Ascending aorta (tissue), 2 donors: Measurements from ENCODE around the gene ERC1. TPM values are rescaled to one million over a fixed set of nuclear protein-coding genes. Genes with fewer than 3 reads are reported as not detected.

ENCODE experiments used
- DNase-seq, 2 donors: peaks; one replicate each; pipeline ENCODE4 v3.0.0-alpha.2; 2019; ENCODE audit warnings: low spot score in 2 of 2
- H3K27ac ChIP-seq, 2 donors: fragments of 200-600 bp; sonication (generic); one replicate each; pipeline ENCODE4 v1.5.1; 2016 to 2017; ENCODE audit warnings: mild to moderate bottlenecking in 1 of 2
- H3K27me3 ChIP-seq: fragments of 200-600 bp; sonication (generic); one replicate; pipeline ENCODE4 v1.5.1; 2017
- H3K36me3 ChIP-seq, 2 donors: fragments of 200-600 bp; sonication (generic); one replicate each; pipeline ENCODE4 v1.5.1; 2016
- H3K4me1 ChIP-seq, 2 donors: fragments of 200-600 bp; sonication (generic); one replicate each; pipeline ENCODE4 v1.5.1; 2016 to 2017; ENCODE audit warnings: mild to moderate bottlenecking in 1 of 2
- H3K4me3 ChIP-seq, 2 donors: fragments of 200-600 bp; sonication (generic); one replicate each; pipeline ENCODE4 v1.5.1; 2016 to 2017; ENCODE audit warnings: mild to moderate bottlenecking in 1 of 2
- H3K9me3 ChIP-seq, 2 donors: fragments of 200-600 bp; sonication (generic); one replicate each; pipeline ENCODE4 v1.5.1; 2016
- CTCF ChIP-seq, 3 experiments: fragments of 200-600 bp in 2 of 3; fragments of 450-650 bp in 1 of 3; sonication (generic) in 2 of 3; IDR thresholded peaks; one replicate each; pipeline ENCODE4 v1.5.1; 2016 to 2019; ENCODE audit warnings: antibody characterized with exemption in 3 of 3, mild to moderate bottlenecking in 1 of 3, moderate library complexity in 1 of 3
- intact Hi-C: fragments of 100-400 bp; cut with DNase I; formaldehyde crosslinking; loops from one replicate; pipeline ENCODE4 v1.15.1; 2023
- total RNA-seq: library from RNA; depleted of rRNA; stranded (reverse); fragments of >200 nt; gene quantifications from one replicate; pipeline ENCODE4 v1.1.0, GENCODE V29; 2016

ERC1 gene
- total RNA-seq, 1 donor from 2014 or later: 41.4 TPM

GRCh38 chr12:1469070-1469469 lies 478.0 kb downstream of the ERC1 start:
- no peak for DNase-seq
- no peak overlapping the region for H3K4me3 ChIP-seq
- H3K27me3 ChIP-seq: no peaks in the 10 kb centered on the region
- H3K27ac ChIP-seq: peak overlapping the region; percentile 21 to 54
- peaks cover 8 to 45% of the 10 kb centered on the region in 2 donors for H3K4me1 ChIP-seq
- H3K36me3 ChIP-seq: no peaks in the 10 kb centered on the region
- TF ChIP-seq CTCF (IDR thresholded peaks at IDR 0.05): no peak
- intact Hi-C loops: no loop called here
- H3K9me3 ChIP-seq: no peaks in the 10 kb centered on the region

- peaks cover 8 to 54% of the 10 kb centered on the region in 2 donors for H3K4me1 ChIP-seq
- H3K27ac ChIP-seq: peak overlapping the region; percentile 49 to 54
- intact Hi-C loops: loop anchor here (5.0 kb wide), 1 partner anchor 38 kb away; no protein-coding TSS in a partner anchor
Measured at GRCh38 chr12:1470051-1470450, 479.0 kb downstream of the ERC1 start.

GRCh38 chr12:1471224-1471623 lies 480.2 kb downstream of the ERC1 start:
- no peaks in the 10 kb centered on the region for H3K36me3 ChIP-seq
- peak overlapping the region in 1 of 2 donors; percentile 54 for H3K27ac ChIP-seq
- no peak for DNase-seq
- TF ChIP-seq CTCF (IDR thresholded peaks at IDR 0.05): no peak
- H3K9me3 ChIP-seq: no peaks in the 10 kb centered on the region
- H3K27me3 ChIP-seq: no peaks in the 10 kb centered on the region
- H3K4me3 ChIP-seq: no peak overlapping the region
- peaks cover 8 to 64% of the 10 kb centered on the region in 2 donors for H3K4me1 ChIP-seq
- intact Hi-C loops: loop anchor here (5.0 kb wide), 1 partner anchor 39 kb away; no protein-coding TSS in a partner anchor

More at GRCh38 chr12:1470051-1470450, 479.0 kb downstream of the ERC1 start:
- DNase-seq: no peak
- Histone ChIP-seq H3K36me3 (no peaks in the 10 kb centered on the region), H3K27me3 (no peaks in the 10 kb centered on the region), H3K4me3 (no peak overlapping the region), H3K9me3 (no peaks in the 10 kb centered on the region)
- no peak for TF ChIP-seq CTCF (IDR thresholded peaks at IDR 0.05)

- Histone ChIP-seq H3K27me3 (no peaks in the 10 kb centered on the region), H3K4me1 (peaks cover 8 to 63% of the 10 kb centered on the region in 2 donors), H3K4me3 (no peak overlapping the region), H3K27ac (peak overlapping the region; percentile 70 to 75), H3K9me3 (no peaks in the 10 kb centered on the region), H3K36me3 (no peaks in the 10 kb centered on the region)
- no peak for DNase-seq
- intact Hi-C loops: loop anchor here (5.0 kb wide), 1 partner anchor 41 kb away; no protein-coding TSS in a partner anchor
- TF ChIP-seq CTCF (IDR thresholded peaks at IDR 0.05): no peak
Measured at GRCh38 chr12:1473418-1473817, 482.4 kb downstream of the ERC1 start.

GRCh38 chr12:1474041-1474573 lies 483.1 kb downstream of the ERC1 start:
- intact Hi-C loops: loop anchor here (5.0 kb wide), 1 partner anchor 42 kb away; no protein-coding TSS in a partner anchor
- no peaks in the 10 kb centered on the region for H3K9me3 ChIP-seq
- H3K4me3 ChIP-seq: peak overlapping the region in 1 of 2 donors; percentile 54
- H3K4me1 ChIP-seq: peaks cover 8 to 58% of the 10 kb centered on the region in 2 donors
- no peaks in the 10 kb centered on the region for H3K36me3 ChIP-seq
- no peak for TF ChIP-seq CTCF (IDR thresholded peaks at IDR 0.05)
- H3K27me3 ChIP-seq: no peaks in the 10 kb centered on the region
- peak overlapping the region; percentile 70 to 75 for H3K27ac ChIP-seq
- peak in 1 of 2 donors; percentile 77 for DNase-seq
